CD14-positive monocyte (primary cell): ENCODE measurements around the gene VAMP3. TPM values are rescaled to one million over a fixed set of nuclear protein-coding genes. Genes with fewer than 3 reads are reported as not detected.

ENCODE experiments used
- DNase-seq, 3 donors: peaks; one replicate each; pipeline ENCODE4 v3.0.0-alpha.2; 2011 to 2022
- H2AFZ ChIP-seq: 2 replicates; pipeline ENCODE4 v1.6.0; 2012; ENCODE audit warnings: mild to moderate bottlenecking, low read depth, low read length, inconsistent platforms; ENCODE audit not compliant: insufficient read depth, poor library complexity, severe bottlenecking
- H3K27ac ChIP-seq, 2 donors: 1 replicate in 1 of 2; 2 replicates in 1 of 2; pipeline ENCODE4 v1.5.1; 2012 to 2013; ENCODE audit warnings: low read length in 2 of 2, control low read depth in 1 of 2, inconsistent platforms in 1 of 2, low read depth in 1 of 2, mild to moderate bottlenecking in 1 of 2
- H3K27me3 ChIP-seq, 2 donors: one replicate each; pipeline versions ENCODE4 v1.6.0 to v1.6.1; 2011 to 2013; ENCODE audit warnings: low read length in 2 of 2; ENCODE audit not compliant: control insufficient read depth in 2 of 2, insufficient read depth in 2 of 2
- H3K36me3 ChIP-seq, 2 donors: replicated peaks in 1 of 2; 1 replicate in 1 of 2; 2 replicates in 1 of 2; pipeline versions ENCODE4 v1.5.1 to v1.6.1; 2012 to 2013; ENCODE audit warnings: low read length in 2 of 2, control low read depth in 1 of 2, inconsistent platforms in 1 of 2, mild to moderate bottlenecking in 1 of 2; ENCODE audit not compliant: insufficient read depth in 2 of 2, control insufficient read depth in 1 of 2
- H3K4me1 ChIP-seq, 2 donors: 1 replicate in 1 of 2; 2 replicates in 1 of 2; pipeline versions ENCODE4 v1.5.1 to v1.6.1; 2012 to 2013; ENCODE audit warnings: low read length in 2 of 2, control low read depth in 1 of 2, inconsistent platforms in 1 of 2, mild to moderate bottlenecking in 1 of 2, moderate library complexity in 1 of 2; ENCODE audit not compliant: insufficient read depth in 2 of 2, control insufficient read depth in 1 of 2
- H3K4me2 ChIP-seq: replicated peaks from 2 replicates; pipeline ENCODE3; 2012; ENCODE audit warnings: low read length, moderate library complexity, mild to moderate bottlenecking; ENCODE audit not compliant: poor library complexity, severe bottlenecking; ENCODE audit errors: extremely low read depth
- H3K4me3 ChIP-seq, 3 experiments: fragments of 200-600 bp in 1 of 3; sonication (generic) in 1 of 3; replicated peaks in 1 of 3; 1 replicate in 2 of 3; 2 replicates in 1 of 3; pipeline ENCODE4 v1.5.1; 2011 to 2013; ENCODE audit warnings: low read length in 3 of 3, mild to moderate bottlenecking in 3 of 3, control low read depth in 2 of 3, low read depth in 2 of 3, inconsistent platforms in 1 of 3, moderate library complexity in 1 of 3
- H3K79me2 ChIP-seq: 2 replicates; pipeline ENCODE4 v1.6.0; 2012; ENCODE audit warnings: mild to moderate bottlenecking, control low read depth, inconsistent platforms, low read length, moderate library complexity; ENCODE audit not compliant: insufficient read depth
- H3K9ac ChIP-seq: 2 replicates; pipeline ENCODE4 v1.6.0; 2017; ENCODE audit warnings: low read length, mild to moderate bottlenecking; ENCODE audit not compliant: insufficient read depth, poor library complexity, severe bottlenecking
- H3K9me3 ChIP-seq, 2 donors: replicated peaks in 1 of 2; 1 replicate in 1 of 2; 2 replicates in 1 of 2; pipeline versions ENCODE4 v1.5.1 to v1.6.1; 2012 to 2013; ENCODE audit warnings: low read length in 2 of 2, control low read depth in 1 of 2; ENCODE audit not compliant: control insufficient read depth in 1 of 2, insufficient read depth in 1 of 2
- H4K20me1 ChIP-seq: 2 replicates; pipeline ENCODE4 v1.6.0; 2012; ENCODE audit warnings: mild to moderate bottlenecking, low read length, control low read depth, moderate library complexity; ENCODE audit not compliant: insufficient read depth
- H3K27ac Mint-ChIP-seq, 7 donors: one replicate each; pipeline ENCODE4 v1.8.0; 2020; ENCODE audit warnings: mild to moderate bottlenecking in 7 of 7, mixed read lengths in 7 of 7, moderate library complexity in 6 of 7, inconsistent platforms in 2 of 7
- H3K27me3 Mint-ChIP-seq, 3 donors: one replicate each; pipeline ENCODE4 v1.8.0; 2021 to 2022; ENCODE audit warnings: low read depth in 3 of 3, mild to moderate bottlenecking in 3 of 3, mixed read lengths in 3 of 3, moderate library complexity in 3 of 3, inconsistent platforms in 1 of 3
- H3K36me3 Mint-ChIP-seq, 2 donors: one replicate each; pipeline ENCODE4 v1.8.0; 2020; ENCODE audit warnings: mixed read lengths in 2 of 2, inconsistent platforms in 1 of 2, mild to moderate bottlenecking in 1 of 2
- H3K4me1 Mint-ChIP-seq: one replicate; pipeline ENCODE4 v1.8.0; 2020; ENCODE audit warnings: mild to moderate bottlenecking, mixed read lengths
- H3K4me3 Mint-ChIP-seq, 2 donors: one replicate each; pipeline ENCODE4 v1.8.0; 2020; ENCODE audit warnings: mild to moderate bottlenecking in 2 of 2, mixed read lengths in 2 of 2, moderate library complexity in 1 of 2
- H3K9me3 Mint-ChIP-seq, 7 donors: one replicate each; pipeline ENCODE4 v1.8.0; 2020 to 2022; ENCODE audit warnings: mixed read lengths in 7 of 7, mild to moderate bottlenecking in 6 of 7, moderate library complexity in 6 of 7, inconsistent platforms in 2 of 7
- CTCF ChIP-seq: fragments of 200-600 bp; IDR thresholded peaks from one replicate; pipeline ENCODE4 v1.8.0; 2022; ENCODE audit warnings: antibody characterized with exemption, mild to moderate bottlenecking
- WGBS: methylation state at CpG from one replicate; pipeline ENCODE4 v1.1.5; 2013; ENCODE audit warnings: missing lambda C conversion rate; ENCODE audit not compliant: insufficient coverage; 5-methylcytosine and 5-hydroxymethylcytosine counted together
- intact Hi-C, 2 donors: fragments of 100-400 bp; cut with micrococcal nuclease; formaldehyde crosslinking; loops; one replicate each; pipeline versions ENCODE4 v1.15.0 to v1.15.1; 2023
- polyA plus RNA-seq, 3 donors: library from polyadenylated mRNA; depleted of rRNA in 1 of 3; unstranded in 2 of 3; stranded (reverse) in 1 of 3; fragments of 300-500 nt in 2 of 3; fragments of >200 nt in 1 of 3; fragmentation: Illumina TruSeq in 2 of 3; gene quantifications; 1 replicate in 2 of 3; 2 replicates in 1 of 3; pipeline ENCODE4 v1.2.3, GENCODE V29; 2012 to 2021

VAMP3 gene
- polyA plus RNA-seq, 3 donors = 106 to 149 (median 138) TPM

DNA sequence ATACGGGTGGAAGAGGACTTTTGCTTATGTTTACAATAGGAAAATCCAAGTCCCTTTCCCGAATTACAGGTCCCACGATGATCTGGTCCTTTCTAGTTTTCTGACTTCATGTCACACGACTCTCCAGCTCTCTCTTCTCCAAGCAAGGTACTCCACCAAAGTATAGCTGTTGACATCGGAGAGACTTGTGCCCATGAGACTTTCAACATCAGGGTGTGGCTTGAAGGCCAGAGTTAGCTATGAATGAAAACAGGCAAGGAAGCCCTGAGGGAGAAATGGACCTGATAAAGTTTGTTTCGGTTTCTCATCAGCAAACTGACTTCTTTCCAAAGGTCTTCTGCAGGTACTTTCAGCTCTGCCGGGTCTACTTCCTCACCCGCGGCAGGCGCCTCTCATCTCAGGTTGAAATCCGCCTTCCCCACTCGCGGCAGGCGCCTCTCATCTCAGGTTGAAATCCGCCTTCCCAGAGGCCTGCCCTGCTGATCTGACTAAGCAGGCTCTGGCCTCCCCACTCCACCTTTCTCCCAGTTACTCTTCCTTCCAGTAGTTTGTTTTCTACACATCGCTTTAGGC lies 10.9 kb downstream of the VAMP3 start:
- Histone ChIP-seq H3K4me1 (peaks cover 41 to 46% of the 10 kb centered on the region in 2 donors), H4K20me1 (peaks cover 17% of the 10 kb centered on the region), H3K9ac (peak overlapping the region; percentile 6), H3K27me3 (no peaks in the 10 kb centered on the region), H3K27ac (peak overlapping the region; percentile 57 to 69), H3K79me2 (peaks cover 15% of the 10 kb centered on the region), H2AFZ (no peak overlapping the region), H3K4me2 (peak overlapping the region; percentile 79), H3K4me3 (peak overlapping the region; percentile 3 to 72 (median 15)), H3K9me3 (peaks cover 0 to 5% of the 10 kb centered on the region in 2 donors), H3K36me3 (peaks cover 33 to 39% of the 10 kb centered on the region in 2 donors)
- intact Hi-C loops = loop anchor here in 1 of 2 donors (1.0 to 5.0 kb wide), 3 partner anchors 11 to 180 kb away; partner anchors contain the start of genes PARK7 and VAMP3
- DNase-seq = peak; percentile 27 to 42 (median 41)
- TF ChIP-seq CTCF = no peak
- peaks cover 0 to 5% (median 0%) of the 10 kb centered on the region in 3 donors for H3K27me3 Mint-ChIP-seq
- peaks cover 0 to 8% (median 4%) of the 10 kb centered on the region in 7 donors for H3K9me3 Mint-ChIP-seq
- H3K27ac Mint-ChIP-seq = peak overlapping the region; percentile 75 to 94 (median 89)
- peaks cover 43% of the 10 kb centered on the region for H3K4me1 Mint-ChIP-seq
- H3K4me3 Mint-ChIP-seq = peak overlapping the region; percentile 75 to 83
- 25% methylated on average over 11 of the region's 16 CpGs for WGBS
- H3K36me3 Mint-ChIP-seq = peaks cover 29 to 39% of the 10 kb centered on the region in 2 donors

DNA sequence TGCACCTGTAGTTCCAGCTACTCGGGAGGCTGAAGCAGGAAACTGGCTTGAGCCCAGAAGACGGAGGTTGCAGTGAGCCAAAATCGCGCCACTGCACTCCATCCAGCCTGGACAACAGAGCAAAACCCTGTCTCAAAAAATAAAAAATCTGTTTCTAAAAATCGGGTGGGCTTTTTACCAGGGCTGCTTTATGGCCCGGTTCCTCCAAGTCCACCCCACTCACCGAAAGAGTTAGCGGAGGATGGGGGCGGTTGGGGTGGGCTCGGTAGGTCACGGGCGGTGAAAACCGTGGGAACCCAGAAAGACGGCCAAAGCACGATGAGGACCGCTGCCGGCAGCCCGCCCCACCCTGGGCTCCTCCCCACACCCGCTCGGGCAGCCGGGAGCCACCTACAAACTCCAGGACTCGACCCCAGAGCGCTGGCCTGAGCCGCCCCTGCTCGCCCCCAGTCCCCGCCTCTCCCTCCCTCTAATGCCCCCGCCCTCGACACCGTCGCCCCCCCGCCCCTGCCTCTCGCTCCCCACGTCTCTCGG lies 12.1 kb downstream of the VAMP3 start:
- Histone ChIP-seq H3K27me3 (no peaks in the 10 kb centered on the region), H3K27ac (peak overlapping the region; percentile 57 to 69), H3K9me3 (peaks cover 0 to 5% of the 10 kb centered on the region in 2 donors), H3K4me1 (peaks cover 41 to 53% of the 10 kb centered on the region in 2 donors), H4K20me1 (peaks cover 5% of the 10 kb centered on the region), H3K36me3 (peaks cover 20 to 27% of the 10 kb centered on the region in 2 donors), H3K4me3 (peak overlapping the region; percentile 29 to 72 (median 42)), H3K79me2 (peaks cover 4% of the 10 kb centered on the region), H2AFZ (peak overlapping the region; percentile 70), H3K4me2 (peak overlapping the region; percentile 79), H3K9ac (peak overlapping the region; percentile 56)
- intact Hi-C loops = loop anchor here in 1 of 2 donors (5.0 kb wide), 2 partner anchors 81 to 179 kb away; partner anchors contain the start of gene PARK7
- peak in 2 of 3 donors; percentile 32 to 35 for DNase-seq
- peak overlapping the region; percentile 75 to 93 (median 85) for H3K27ac Mint-ChIP-seq
- H3K27me3 Mint-ChIP-seq = peaks cover 0 to 5% (median 0%) of the 10 kb centered on the region in 3 donors
- no peak for TF ChIP-seq CTCF
- WGBS = under 1% methylated on average over 14 of the region's 34 CpGs
- H3K9me3 Mint-ChIP-seq = peaks cover 0 to 8% (median 4%) of the 10 kb centered on the region in 7 donors
- H3K4me1 Mint-ChIP-seq = peaks cover 47% of the 10 kb centered on the region
- peaks cover 19 to 26% of the 10 kb centered on the region in 2 donors for H3K36me3 Mint-ChIP-seq
- peak overlapping the region; percentile 81 to 82 for H3K4me3 Mint-ChIP-seq
